ENCODE measurements around the gene ARSK. TPM values are rescaled to one million over a fixed set of nuclear protein-coding genes. Genes with fewer than 3 reads are reported as not detected.

ARSK gene
- polyA plus RNA-seq, 1 of the 3 experiments (the other 2 are of a cell fraction): 5.6 TPM

DNA sequence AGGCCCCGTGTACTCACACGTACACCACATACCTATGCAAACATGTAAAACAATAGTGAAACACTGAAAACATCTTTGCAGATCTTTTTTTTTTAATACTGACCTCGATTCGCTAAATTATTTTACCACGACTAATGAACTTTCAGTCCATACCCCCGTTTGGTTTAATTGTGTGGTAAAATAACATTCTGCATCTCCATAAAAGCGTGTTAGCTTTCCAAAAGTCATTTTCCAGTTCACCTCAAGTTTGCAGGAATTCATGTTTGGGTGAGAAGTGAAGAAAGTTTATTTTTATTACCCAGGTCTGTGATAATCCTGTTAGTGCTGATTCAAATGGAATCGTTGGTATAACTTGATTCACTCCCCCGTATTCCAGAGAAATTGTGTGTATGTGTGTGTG is 652 bp downstream of the ARSK start:
- H3K79me2 ChIP-seq (ENCODE audit: insufficient read depth): peaks cover 49% of the 10 kb centered on the region
- CTCF ChIA-PET: no interaction called here
- no peaks in the 10 kb centered on the region for H3K27me3 ChIP-seq (ENCODE audit: insufficient read depth)
- H3K9me3 ChIP-seq: no peaks in the 10 kb centered on the region
- H3K27ac ChIP-seq (ENCODE audit: low read depth in 2 of 2, low read length in 1 of 2): peak overlapping the region; percentile 68 to 80
- no peak for DNase-seq
- TF ChIP-seq YY1 (IDR thresholded peaks at IDR 0.05; ENCODE audit: low read depth) (no peak), RFX5 (IDR thresholded peaks at IDR 0.05; ENCODE audit: low read length) (no peak), NFIC (IDR thresholded peaks at IDR 0.05; ENCODE audit: borderline replicate concordance) (no peak), GABPA (IDR thresholded peaks at IDR 0.05; ENCODE audit: low read depth) (no peak), CHD2 (IDR thresholded peaks at IDR 0.05; ENCODE audit: low read length, partially characterized antibody) (no peak), TAF1 (IDR thresholded peaks at IDR 0.05; ENCODE audit: borderline replicate concordance, low read depth, low read length) (no peak), POLR2AphosphoS5 (IDR thresholded peaks at IDR 0.05; ENCODE audit: low read depth, low read length) (no peak)
- TF ChIP-seq, protein P1, sequence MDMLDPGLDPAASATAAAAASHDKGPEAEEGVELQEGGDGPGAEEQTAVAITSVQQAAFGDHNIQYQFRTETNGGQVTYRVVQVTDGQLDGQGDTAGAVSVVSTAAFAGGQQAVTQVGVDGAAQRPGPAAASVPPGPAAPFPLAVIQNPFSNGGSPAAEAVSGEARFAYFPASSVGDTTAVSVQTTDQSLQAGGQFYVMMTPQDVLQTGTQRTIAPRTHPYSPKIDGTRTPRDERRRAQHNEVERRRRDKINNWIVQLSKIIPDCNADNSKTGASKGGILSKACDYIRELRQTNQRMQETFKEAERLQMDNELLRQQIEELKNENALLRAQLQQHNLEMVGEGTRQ (IDR thresholded peaks at IDR 0.05; ENCODE audit: borderline replicate concordance, low read depth, low read length): no peak
- TF ChIP-seq, protein P2, sequence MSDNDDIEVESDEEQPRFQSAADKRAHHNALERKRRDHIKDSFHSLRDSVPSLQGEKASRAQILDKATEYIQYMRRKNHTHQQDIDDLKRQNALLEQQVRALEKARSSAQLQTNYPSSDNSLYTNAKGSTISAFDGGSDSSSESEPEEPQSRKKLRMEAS (IDR thresholded peaks at IDR 0.05; ENCODE audit: low read depth): no peak
- TF ChIP-seq, protein P3, sequence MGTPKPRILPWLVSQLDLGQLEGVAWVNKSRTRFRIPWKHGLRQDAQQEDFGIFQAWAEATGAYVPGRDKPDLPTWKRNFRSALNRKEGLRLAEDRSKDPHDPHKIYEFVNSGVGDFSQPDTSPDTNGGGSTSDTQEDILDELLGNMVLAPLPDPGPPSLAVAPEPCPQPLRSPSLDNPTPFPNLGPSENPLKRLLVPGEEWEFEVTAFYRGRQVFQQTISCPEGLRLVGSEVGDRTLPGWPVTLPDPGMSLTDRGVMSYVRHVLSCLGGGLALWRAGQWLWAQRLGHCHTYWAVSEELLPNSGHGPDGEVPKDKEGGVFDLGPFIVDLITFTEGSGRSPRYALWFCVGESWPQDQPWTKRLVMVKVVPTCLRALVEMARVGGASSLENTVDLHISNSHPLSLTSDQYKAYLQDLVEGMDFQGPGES (IDR thresholded peaks at IDR 0.05; ENCODE audit: low read depth, low read length): no peak
- POLR2A ChIA-PET: interaction anchor here (1.0 kb wide), 1 partner anchor 10 kb away, joined by 3 read pairs; no protein-coding TSS in a partner anchor
- H3F3A ChIP-seq (replicated peaks; ENCODE audit: insufficient read depth): no peaks in the 10 kb centered on the region
- H3K4me1 ChIP-seq (ENCODE audit: control insufficient read depth in 1 of 2, insufficient read depth in 2 of 2, low read depth in 1 of 2, low read length in 1 of 2): peaks cover 10 to 16% of the 10 kb centered on the region in 2 experiments; a peak in 3 of 4 replicates
- H3K9me2 ChIP-seq: no peaks in the 10 kb centered on the region
- peak overlapping the region; percentile 77 for H3K4me2 ChIP-seq
- H2AFZ ChIP-seq (ENCODE audit: low read depth): peak overlapping the region; percentile 92
- peak overlapping the region; percentile 67 for H3K9ac ChIP-seq
- H3K36me3 ChIP-seq (replicated peaks in 1 of 2; ENCODE audit: control insufficient read depth in 1 of 2, insufficient read depth in 2 of 2, low read length in 1 of 2): peaks cover 4 to 14% of the 10 kb centered on the region in 2 experiments
- no peaks in the 10 kb centered on the region for H4K20me1 ChIP-seq (ENCODE audit: insufficient read depth)
- 3% methylated on average over 9 of the region's 9 CpGs for WGBS (ENCODE audit: low lambda C conversion rate)
- peak overlapping the region; percentile 81 to 92 for H3K4me3 ChIP-seq (ENCODE audit: low read depth in 2 of 2, low read length in 1 of 2)

DNA sequence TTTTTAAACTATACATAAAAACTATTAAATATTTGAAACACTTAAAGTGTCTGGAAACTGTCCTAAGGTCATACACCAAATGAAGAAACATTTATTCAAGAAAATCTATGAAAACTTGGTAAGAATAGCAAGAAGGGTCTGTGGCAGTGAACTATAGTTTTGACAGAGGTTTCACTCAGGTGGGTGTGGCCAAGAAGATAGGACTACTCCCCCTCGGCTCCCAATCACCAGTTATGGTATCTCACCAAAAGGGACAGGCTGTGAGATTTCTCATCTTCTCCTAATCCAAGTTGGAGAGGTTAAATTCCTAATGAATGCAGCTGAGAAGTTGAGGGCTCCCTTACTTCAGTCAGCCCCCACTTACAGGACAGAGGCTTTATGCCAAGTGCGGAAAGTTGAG is 2.9 kb downstream of the ARSK start:
- Histone ChIP-seq H3K4me1 (ENCODE audit: control insufficient read depth in 1 of 2, insufficient read depth in 2 of 2, low read depth in 1 of 2, low read length in 1 of 2) (peaks cover 10 to 16% of the 10 kb centered on the region in 2 experiments; a peak in 3 of 4 replicates), H4K20me1 (ENCODE audit: insufficient read depth) (no peaks in the 10 kb centered on the region), H3K79me2 (ENCODE audit: insufficient read depth) (peaks cover 34% of the 10 kb centered on the region), H3K9me2 (no peaks in the 10 kb centered on the region), H3K36me3 (replicated peaks in 1 of 2; ENCODE audit: control insufficient read depth in 1 of 2, insufficient read depth in 2 of 2, low read length in 1 of 2) (peaks cover 3% of the 10 kb centered on the region in 2 experiments), H3K4me2 (no peak overlapping the region), H3K27me3 (ENCODE audit: insufficient read depth) (no peaks in the 10 kb centered on the region), H3F3A (replicated peaks; ENCODE audit: insufficient read depth) (no peaks in the 10 kb centered on the region), H2AFZ (ENCODE audit: low read depth) (no peak overlapping the region), H3K27ac (ENCODE audit: low read depth in 2 of 2, low read length in 1 of 2) (no peak overlapping the region), H3K9ac (no peak overlapping the region), H3K4me3 (ENCODE audit: low read depth in 2 of 2, low read length in 1 of 2) (no peak overlapping the region), H3K9me3 (no peaks in the 10 kb centered on the region)
- WGBS (ENCODE audit: low lambda C conversion rate): 90% methylated on average over 2 of the region's 2 CpGs
- no peak for TF ChIP-seq MEF2A (IDR thresholded peaks at IDR 0.05; ENCODE audit: borderline replicate concordance, low read depth)
- TF ChIP-seq POLR2AphosphoS5 (IDR thresholded peaks at IDR 0.05; ENCODE audit: low read depth, low read length): no peak
- no peak for TF ChIP-seq FOXJ3 (CRISPR knock-in tag; IDR thresholded peaks at IDR 0.05)
- TF ChIP-seq, protein P4, sequence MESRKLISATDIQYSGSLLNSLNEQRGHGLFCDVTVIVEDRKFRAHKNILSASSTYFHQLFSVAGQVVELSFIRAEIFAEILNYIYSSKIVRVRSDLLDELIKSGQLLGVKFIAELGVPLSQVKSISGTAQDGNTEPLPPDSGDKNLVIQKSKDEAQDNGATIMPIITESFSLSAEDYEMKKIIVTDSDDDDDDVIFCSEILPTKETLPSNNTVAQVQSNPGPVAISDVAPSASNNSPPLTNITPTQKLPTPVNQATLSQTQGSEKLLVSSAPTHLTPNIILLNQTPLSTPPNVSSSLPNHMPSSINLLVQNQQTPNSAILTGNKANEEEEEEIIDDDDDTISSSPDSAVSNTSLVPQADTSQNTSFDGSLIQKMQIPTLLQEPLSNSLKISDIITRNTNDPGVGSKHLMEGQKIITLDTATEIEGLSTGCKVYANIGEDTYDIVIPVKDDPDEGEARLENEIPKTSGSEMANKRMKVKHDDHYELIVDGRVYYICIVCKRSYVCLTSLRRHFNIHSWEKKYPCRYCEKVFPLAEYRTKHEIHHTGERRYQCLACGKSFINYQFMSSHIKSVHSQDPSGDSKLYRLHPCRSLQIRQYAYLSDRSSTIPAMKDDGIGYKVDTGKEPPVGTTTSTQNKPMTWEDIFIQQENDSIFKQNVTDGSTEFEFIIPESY (IDR thresholded peaks at IDR 0.05; ENCODE audit: borderline replicate concordance, low read depth): no peak
- no peak for TF ChIP-seq ELF1 (IDR thresholded peaks at IDR 0.05)
- TF ChIP-seq, protein P5, sequence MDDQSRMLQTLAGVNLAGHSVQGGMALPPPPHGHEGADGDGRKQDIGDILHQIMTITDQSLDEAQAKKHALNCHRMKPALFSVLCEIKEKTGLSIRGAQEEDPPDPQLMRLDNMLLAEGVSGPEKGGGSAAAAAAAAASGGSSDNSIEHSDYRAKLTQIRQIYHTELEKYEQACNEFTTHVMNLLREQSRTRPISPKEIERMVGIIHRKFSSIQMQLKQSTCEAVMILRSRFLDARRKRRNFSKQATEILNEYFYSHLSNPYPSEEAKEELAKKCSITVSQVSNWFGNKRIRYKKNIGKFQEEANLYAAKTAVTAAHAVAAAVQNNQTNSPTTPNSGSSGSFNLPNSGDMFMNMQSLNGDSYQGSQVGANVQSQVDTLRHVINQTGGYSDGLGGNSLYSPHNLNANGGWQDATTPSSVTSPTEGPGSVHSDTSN (IDR thresholded peaks at IDR 0.05): no peak
- TF ChIP-seq GATA2 (CRISPR knock-in tag; IDR thresholded peaks at IDR 0.05): no peak
- no peak for TF ChIP-seq NFIC (IDR thresholded peaks at IDR 0.05; ENCODE audit: borderline replicate concordance)
- no peak for TF ChIP-seq TAF1 (IDR thresholded peaks at IDR 0.05; ENCODE audit: borderline replicate concordance, low read depth, low read length)
- TF ChIP-seq RAD21 (IDR thresholded peaks at IDR 0.05; ENCODE audit: low read length): no peak
- TF ChIP-seq, protein P2 (IDR thresholded peaks at IDR 0.05; ENCODE audit: low read depth): no peak
- TF ChIP-seq, protein P6, sequence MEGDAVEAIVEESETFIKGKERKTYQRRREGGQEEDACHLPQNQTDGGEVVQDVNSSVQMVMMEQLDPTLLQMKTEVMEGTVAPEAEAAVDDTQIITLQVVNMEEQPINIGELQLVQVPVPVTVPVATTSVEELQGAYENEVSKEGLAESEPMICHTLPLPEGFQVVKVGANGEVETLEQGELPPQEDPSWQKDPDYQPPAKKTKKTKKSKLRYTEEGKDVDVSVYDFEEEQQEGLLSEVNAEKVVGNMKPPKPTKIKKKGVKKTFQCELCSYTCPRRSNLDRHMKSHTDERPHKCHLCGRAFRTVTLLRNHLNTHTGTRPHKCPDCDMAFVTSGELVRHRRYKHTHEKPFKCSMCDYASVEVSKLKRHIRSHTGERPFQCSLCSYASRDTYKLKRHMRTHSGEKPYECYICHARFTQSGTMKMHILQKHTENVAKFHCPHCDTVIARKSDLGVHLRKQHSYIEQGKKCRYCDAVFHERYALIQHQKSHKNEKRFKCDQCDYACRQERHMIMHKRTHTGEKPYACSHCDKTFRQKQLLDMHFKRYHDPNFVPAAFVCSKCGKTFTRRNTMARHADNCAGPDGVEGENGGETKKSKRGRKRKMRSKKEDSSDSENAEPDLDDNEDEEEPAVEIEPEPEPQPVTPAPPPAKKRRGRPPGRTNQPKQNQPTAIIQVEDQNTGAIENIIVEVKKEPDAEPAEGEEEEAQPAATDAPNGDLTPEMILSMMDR (IDR thresholded peaks at IDR 0.05): no peak
- TF ChIP-seq, protein P1 (IDR thresholded peaks at IDR 0.05; ENCODE audit: borderline replicate concordance, low read depth, low read length): no peak
- no peak for DNase-seq
- ChIA-PET CTCF (interaction anchor here (1.0 kb wide), 1 partner anchor 267 kb away, joined by 3 read pairs; no protein-coding TSS in a partner anchor), POLR2A (no interaction called here)

Measured in SK-N-SH (cell line).